HG03039 (cell line): ENCODE data around the gene CUL1.

ENCODE experiments used
- ATAC-seq: cut with Tn5 transposase; IDR thresholded peaks from one replicate; pipeline ENCODE4 v1.9.1; 2021; ENCODE audit warnings: mild to moderate bottlenecking, moderate library complexity; ENCODE audit not compliant: unreplicated experiment

CUL1 gene

DNA sequence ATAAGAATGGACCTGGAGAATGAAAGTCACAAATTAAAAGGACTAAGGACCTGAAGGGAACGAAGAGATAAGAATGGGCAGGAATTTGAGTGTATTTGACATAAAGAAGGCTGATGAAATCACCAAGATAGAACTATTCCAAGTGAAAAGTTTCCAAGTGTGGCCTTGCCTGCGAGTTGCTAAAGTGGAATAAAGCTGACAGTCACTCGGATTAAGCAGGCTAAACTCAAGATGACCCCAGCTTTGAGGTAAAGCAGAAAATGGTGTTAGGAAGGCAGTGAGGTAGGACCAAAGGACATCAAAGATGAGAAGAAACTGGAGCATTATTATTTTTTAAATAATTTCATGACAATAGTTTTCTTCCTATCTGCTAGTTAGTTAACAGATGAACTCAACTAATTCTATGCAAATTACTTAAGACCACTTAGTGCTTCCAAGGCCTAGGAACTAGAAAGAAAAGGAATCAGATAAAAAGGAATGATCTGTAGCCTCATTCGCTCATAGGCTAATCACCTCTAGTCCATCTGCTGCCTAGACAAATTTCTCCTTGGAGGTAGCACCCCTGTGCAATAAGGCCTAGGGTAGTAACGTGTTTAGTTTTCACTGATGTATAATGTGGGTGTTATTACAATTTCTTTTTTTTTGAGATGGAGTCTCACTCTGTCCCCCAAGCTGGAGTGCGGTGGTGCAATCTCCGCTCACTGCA lies 150.8 kb downstream of the CUL1 start:
- ATAC-seq = no peak

DNA sequence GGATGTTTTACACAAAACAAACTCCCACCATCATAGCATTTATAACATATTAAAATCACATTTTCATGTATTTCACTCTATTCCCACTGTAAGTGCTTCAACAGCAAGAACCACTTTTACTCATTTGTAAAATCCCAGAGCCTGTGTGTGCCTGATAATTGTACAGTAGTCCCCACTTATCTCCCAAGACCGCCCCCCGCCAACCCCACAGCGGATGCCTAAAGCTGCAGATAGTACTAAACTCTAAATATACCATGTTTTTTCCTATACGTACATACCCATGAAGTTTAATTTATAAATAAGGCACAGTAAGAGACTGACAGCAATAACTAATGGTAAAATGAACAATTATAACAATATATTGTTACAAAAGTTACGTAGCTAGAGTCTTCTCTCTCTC lies 151.9 kb downstream of the CUL1 start:
- no peak for ATAC-seq
